HUDEP-2 (cell line): ENCODE data around the gene GPATCH4.
A peak's percentile ranks its signal among the peaks of the same experiment; 100 is the strongest.
"Not testable (repeated sequence)": the region's sequence is repeated elsewhere in the genome, so short reads cannot be mapped to it uniquely, and the experiment has no call there.

ENCODE experiments used
- DNase-seq, 76 experiments: peaks; one replicate each; lab custom pipeline; 2025; ENCODE audit not compliant: unreplicated experiment in 76 of 76; lab: John Stamatoyannopoulos, UW

Gene GPATCH4

DNA sequence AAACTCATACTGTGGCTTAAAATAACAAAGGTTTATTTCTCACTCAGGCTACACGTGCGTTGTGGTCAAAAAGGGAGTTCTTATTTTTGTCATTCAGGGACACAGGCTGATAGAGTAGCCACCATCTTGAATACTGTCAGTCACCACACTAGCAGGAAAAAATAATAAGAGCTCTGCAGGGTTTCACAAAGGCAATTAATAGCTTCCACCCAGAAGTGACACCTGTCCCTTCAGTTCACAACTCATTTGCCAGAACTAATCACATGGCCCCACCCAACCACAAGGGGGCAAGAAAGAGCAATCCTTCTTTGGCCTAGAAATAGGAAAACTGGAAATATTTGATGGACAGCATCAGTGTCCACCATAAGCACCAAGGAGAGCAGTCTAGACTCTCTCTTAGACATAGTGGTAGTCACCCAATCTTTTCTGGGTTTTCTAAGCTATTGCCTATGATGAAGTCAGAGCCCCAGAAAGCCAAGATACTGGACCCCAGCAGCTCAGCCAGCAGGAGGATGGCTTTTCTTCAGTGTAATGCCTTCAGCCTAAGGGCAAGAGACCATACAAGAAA is 26.1 kb upstream of the GPATCH4 start:
- DNase-seq: peak in 28 of 76 experiments; percentile 5 to 52 (median 24)

DNA sequence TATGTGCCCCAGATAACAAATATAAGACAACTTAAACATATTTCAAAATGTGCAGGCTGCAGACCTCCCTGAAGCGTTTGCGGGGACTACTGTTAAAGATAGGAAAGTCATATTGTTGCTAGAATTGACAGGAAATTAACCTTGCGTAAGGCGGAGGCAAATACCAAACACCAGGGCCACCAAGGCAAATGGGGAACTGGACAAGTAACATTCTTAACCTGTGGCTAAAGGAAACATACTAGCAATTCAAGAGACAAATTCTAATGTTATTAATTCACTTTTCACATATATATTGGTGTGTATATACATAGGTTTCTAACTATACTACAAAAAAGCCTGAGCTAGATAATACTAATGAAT is 24.8 kb upstream of the GPATCH4 start:
- DNase-seq: no peak

DNA sequence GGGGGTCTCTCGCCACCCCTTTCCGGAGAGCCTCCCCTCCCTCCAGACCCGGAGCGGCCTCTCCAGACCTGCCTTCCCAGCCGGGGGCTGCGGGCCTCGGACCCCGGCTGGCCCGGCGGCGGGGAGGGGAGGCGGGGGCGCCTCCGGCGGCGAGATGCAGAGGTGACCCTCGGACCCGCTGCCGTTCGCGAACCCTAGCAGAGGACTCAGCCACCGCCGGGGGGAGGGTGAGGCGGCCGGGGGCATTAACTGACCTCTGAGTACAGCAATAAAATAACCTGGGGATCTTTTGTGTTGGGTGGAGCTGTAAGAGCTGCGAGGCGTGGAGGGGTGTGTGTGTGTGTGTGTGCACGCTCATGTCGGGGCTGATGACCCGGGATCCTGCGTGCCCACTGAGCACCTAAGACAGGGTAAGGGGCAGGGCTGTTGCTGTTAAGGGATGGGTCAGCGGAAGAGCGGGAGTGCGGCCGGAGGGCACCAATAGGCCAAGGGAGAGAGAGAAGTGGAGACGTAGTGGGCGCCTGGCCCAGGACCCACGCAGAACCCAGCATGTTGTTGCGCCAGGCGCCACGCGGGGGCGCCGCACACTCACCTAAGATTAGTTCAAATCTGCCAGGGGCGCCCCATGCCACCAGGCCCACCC is 24.3 kb upstream of the GPATCH4 start:
- DNase-seq: peak in 25 of 76 experiments; percentile 2 to 39 (median 11)

DNA sequence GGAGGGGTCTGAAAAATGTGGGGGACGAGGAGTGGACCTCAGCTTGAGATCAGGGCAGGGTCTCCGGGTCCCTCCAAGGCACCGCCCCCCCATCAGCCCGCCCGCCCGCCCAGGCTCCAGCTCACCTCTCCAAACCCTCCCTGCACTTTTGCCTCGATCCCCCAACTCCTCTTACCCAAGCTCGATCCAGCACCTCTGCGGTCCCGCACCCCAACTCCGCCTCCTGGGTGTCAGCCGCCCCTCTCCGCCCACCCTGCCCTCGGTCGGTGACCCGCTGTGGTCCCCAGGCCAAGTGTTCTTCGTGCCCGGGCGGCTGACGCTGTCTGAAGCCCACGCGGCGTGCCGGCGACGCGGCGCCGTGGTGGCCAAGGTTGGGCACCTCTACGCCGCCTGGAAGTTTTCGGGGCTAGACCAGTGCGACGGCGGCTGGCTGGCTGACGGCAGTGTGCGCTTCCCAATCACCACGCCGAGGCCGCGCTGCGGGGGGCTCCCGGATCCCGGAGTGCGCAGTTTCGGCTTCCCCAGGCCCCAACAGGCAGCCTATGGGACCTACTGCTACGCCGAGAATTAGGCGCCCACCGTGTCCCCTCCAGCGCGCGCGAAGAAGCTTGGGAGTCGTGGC is 23.6 kb upstream of the GPATCH4 start:
- no peak for DNase-seq

DNA sequence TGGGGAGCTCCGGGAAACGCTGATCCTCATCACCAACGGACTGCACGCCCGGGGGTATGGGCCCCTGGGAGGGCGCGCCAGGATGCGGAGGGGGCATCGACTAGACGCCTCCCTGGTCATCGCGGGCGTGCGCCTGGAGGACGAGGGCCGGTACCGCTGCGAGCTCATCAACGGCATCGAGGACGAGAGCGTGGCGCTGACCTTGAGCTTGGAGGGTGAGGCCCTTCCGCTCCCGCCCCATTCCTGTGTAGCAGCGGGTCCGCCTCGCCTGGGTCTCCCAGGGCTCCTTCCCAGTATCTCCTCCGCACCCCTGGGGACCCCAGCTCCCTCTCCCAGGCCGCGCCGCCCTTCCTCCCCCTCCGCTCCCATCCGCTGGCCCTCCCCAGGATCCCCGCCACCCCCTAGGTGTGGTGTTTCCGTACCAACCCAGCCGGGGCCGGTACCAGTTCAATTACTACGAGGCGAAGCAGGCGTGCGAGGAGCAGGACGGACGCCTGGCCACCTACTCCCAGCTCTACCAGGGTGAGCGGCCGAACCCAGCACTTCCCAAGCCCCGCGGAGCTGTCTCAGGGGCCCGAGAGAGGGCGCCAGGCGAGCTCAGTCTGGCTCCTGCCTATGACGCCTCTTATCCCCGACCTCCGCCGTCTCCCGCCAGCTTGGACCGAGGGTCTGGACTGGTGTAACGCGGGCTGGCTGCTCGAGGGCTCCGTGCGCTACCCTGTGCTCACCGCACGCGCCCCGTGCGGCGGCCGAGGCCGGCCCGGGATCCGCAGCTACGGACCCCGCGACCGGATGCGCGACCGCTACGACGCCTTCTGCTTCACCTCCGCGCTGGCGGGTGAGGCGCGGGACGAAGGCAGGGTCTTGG is 22.9 kb upstream of the GPATCH4 start:
- DNase-seq: peak in 35 of 76 experiments; percentile 5 to 50 (median 23)

DNA sequence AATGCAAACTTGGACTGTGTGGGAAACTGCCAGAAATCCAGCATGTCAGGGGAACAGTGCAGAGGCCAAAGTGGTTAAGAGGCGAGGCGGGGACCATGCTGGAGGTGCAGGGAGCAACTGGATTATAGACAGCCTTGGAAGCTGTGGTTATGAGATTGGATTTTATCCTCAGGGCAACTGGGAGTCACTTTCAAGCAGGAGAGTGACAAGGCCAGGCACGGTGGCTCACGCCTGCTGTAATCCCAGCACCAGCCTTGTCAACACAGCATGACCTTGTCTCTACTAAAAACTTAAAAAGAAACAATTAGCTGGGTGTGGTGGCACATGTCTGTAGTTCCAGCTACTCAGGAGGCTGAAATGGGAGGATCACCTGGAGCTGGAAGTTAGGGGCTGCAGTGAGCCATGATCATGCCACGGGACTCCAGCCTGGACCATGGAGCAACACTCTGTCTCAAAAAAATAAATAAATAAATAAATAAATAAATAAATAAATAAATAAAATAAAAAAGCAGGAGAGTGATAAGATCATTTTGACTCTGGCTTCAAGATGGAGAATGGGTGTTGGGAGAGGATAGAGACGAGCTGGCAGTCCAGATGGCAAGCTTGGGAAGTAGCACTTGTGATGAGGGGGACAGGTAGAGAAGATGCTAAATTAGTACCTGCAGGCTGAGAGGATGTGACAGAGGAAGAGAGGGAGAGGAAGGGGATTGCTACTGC is 21.5 kb upstream of the GPATCH4 start:
- DNase-seq: no peak

DNA sequence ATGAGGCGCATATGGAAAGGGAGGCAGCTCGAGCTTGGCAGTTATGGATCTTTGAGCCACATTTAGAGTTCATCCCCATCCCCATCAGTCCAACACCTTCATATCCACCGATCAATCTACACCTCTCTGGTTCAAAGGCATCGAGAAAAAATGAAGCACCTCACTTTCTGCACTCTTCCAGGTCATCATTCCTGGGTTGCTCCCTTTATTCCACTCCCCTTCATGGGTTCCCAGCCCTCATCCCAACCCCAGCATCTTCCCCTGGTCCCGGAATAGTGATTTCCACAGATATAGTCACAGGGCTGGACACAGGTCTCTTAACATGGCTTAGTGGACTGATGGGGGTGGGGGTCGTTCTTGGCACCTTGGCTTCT is 18.3 kb upstream of the GPATCH4 start:
- no peak for DNase-seq

DNA sequence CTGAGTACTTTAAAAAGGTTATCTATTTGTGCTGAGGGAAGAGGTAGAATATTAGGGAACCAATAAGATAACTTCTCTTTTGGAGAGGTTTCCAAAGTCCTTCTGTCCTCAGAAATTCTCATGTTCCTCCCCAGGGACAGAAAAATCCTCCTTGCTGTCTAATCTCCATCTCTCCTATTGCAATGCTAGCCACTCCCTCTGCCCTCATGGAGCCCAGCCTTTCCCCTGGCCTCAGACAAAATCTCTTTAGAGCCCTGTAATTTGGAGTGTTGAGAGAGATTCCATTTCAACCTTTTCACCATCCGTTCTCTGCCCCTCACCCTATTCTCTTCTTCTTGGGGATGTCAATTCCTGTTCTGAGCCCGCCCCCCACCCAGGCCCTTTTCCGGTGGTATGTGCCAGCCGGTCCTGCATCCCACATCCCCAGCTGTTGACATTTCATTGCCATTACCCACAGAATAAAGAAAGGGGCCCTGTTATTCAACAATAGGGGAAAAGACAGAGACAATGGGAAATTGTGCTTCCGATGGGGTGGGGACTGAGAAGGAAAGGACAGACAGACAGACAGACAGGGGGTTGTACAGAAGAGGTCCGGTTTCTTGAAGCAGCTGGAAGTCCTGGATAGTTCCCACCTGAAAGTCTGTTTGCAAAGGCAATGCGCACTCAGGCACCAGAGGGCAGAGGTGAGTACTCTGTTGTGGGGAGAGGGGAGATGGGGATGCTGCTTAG is 17.7 kb upstream of the GPATCH4 start, which contains the start of gene HAPLN2:
Gene HAPLN2, plus strand, starts transcription at position 563 of the 729 bp plus-strand sequence. CDS start 4,076 bp downstream, outside the sequence.
- DNase-seq: no peak

DNA sequence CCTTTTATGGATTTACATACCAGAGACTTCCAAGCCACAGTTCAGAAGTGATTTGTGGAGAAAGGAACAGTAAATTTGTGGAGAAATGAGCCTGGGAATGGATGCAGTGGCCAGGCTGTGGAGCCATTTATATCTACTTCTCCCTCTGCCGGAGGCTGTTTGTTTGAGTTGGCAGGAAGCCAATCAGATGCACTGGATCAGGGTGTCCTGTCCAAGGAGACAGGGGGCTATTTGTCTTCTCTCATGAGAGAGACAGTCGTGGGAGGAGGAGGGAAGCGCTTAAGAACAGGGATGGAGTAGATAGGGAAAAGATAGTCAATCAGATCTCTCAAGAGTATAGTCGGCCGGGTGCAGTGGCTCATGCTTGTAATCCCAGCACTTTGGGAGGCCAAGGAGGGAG is 15.2 kb upstream of the GPATCH4 start:
- peak in 31 of 76 experiments; percentile 7 to 50 (median 25) for DNase-seq

DNA sequence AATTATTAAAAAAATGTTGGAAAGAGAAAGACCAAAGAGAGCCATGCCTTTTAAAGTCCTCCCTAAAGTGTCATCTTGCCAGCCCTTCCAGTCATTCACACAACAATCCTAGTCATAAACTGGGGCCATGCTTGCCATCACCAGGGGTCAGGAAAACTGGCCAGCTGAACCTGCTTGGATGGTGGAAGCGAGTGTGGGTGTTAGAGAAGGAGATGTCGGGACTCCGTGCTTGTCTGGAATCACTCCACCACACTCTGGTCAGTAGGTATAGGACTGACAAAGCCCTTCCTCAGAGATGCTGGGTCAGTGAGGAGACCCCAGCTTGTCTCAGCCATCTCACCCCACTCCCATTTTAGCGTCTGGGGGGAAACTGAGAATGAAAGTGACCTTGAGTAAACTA is 14.7 kb upstream of the GPATCH4 start:
- DNase-seq: no peak

DNA sequence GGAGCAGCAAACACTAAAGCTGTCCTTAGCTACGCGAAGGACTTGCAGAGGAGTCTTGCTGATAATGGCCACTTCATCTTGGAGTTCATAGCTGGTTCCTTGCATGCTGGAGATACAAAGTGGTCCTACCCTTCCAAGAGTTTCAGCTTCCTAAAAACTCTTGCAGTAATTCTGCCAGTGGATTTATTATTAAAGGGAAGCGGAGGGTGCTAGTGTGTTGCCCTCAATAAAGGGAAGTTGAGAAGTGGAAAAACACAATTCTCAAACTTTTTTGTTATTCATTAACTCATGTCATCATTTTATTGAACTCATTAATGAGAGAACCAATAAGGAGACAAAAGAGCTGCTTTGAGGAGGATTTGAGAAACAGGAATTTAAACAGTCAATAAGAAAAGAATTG is 11.4 kb upstream of the GPATCH4 start:
- DNase-seq: no peak

DNA sequence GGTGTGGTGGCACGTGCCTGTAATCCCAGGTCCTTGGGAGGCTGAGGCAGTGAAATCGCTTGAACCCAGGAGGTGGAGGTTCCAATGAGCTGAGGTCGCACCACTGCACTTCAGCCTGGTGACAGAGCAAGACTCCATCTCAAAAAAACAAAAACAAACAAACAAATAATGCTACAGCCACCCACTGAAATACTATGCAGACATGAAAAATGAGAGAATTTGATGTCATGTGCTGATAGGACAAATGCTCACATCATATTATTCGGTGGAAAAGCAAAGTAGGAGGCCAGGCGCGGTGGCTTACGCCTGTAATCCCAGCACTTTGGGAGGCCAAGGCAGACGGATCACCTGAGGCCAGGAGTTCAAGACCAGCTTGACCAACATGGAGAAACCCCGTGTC is 8.8 kb upstream of the GPATCH4 start:
- not testable (repeated sequence) for DNase-seq

DNA sequence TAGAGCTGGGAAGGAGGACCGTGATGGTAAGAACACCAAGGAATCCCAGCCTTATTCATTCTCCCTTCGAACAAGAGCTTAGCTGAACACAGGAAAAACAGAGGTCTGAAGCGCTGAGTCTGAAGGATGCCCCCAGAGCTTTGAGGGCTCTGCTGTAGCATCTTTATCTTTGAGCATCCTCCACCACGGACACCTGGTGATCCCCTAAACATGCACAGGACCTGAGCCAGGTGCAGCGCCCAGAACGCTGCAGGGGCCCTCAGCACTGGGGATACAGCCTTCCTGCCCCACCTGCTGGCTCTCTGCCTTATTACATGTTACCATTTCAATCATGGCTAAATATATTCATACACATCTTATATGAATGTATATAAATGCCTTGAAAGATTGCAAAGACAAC is 7.7 kb upstream of the GPATCH4 start:
- peak in 20 of 76 experiments; percentile 4 to 43 (median 22) for DNase-seq

DNA sequence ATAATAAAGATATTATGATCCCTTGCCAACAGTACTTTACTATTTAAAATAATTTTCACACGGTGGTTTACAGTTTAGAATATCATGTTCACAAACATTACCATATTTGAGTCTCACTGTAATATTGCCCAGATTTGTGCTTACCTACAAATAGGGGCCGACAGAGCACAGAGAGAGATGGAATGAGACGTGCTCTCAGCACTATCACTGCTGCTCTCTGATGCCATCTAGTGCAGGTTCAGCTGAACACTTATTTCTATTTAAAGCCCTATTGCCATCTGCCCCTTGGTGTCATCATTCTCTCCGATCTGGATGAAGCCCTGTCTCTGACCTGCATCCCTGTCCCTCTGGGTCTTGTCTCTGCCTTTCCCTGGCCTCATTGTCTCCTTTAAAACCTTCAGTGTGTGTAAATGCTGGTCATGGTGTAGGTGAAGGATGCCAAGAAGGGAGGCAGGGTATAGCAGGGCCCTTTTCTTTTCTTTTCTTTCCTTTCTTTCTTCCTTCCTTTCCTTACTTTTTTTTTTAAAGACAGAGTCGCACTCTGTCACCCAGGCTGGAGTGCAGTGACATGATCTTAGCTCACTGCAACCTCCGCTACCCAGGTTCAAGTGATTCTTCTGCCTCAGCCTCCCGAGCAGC is 6.9 kb upstream of the GPATCH4 start:
- DNase-seq: peak in 51 of 76 experiments; percentile 10 to 69 (median 33)

DNA sequence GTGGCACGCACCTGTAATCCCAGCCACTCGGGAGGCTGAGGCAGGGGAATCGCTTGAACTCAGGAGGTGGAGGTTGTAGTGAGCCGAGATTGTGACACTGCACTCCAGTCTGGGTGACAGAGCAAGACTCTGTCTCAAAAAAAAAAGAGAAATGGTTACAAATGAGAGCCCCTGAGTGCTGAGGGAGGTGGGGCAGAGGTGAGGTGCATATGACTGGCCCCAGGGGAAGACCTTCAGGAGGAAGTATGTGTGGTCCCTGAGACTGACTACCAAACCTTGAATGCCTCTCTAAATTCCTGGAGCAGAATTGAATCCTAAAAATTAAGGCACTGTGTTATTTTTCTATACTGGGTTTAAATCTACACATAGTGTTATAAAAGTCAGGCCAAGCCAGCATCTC is 6.1 kb upstream of the GPATCH4 start:
- not testable (repeated sequence) for DNase-seq

DNA sequence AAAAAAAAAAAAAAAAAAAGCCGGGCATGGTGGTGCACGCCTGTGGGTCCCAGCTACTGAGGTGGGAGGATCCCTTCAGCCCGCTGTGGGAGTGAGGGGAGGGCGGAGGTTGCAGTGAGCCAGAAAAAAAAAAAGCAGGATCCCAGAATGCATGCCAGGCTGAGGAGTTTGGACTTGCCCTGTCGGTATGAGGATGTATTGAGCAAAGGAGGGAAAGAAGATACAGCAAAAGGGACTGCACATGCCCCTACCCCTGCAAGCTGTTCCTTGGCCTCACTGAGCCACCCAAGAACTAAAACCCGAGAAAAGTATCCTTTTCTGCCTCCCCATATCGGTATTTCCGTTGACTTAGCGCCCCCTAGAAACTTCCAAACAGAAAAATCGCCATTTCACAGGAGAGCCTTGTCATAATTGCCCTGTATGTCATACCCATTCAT is 1.3 kb upstream of the GPATCH4 start:
- peak in 9 of 76 experiments; percentile 12 to 36 (median 22) for DNase-seq

DNA sequence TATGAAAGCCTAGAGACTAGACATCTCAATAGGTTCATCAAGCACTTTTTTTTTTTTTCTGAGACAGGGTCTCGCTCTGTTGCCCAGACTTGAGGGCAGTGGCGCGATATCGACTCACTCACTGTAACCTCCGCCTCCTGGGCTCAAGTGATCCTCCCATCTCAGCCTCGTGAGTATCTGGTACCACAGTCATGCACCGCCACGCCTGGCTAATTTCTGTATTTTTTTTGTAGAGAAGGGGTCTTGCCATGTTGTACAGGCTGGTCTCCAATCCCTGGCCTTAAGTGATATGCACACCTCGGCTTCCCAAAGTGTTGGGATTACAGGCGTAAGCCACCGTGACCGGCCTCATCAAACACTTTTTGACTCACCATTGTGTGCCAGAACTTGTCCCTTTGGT is 613 bp upstream of the GPATCH4 start:
- no peak for DNase-seq

DNA sequence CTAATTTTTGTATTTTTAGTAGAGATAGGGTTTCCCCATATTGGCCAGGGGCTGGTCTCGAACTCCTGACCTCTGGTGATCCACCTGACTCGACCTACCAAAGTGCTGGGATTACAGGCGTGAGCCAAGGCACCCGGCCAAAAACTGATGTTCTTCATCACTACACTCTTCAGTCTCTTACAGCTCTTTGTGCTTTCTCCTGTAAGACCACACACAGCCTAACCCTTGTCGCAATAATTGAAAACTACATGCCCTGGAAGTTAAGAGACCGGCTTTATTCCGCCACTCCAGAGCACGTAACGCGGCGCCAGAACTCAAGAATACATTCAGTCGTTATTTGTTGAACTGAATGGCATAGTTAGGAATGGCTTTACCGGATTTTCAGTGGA is 552 bp downstream of the GPATCH4 start:
- peak in 2 of 76 experiments; percentile 16 to 34 for DNase-seq

DNA sequence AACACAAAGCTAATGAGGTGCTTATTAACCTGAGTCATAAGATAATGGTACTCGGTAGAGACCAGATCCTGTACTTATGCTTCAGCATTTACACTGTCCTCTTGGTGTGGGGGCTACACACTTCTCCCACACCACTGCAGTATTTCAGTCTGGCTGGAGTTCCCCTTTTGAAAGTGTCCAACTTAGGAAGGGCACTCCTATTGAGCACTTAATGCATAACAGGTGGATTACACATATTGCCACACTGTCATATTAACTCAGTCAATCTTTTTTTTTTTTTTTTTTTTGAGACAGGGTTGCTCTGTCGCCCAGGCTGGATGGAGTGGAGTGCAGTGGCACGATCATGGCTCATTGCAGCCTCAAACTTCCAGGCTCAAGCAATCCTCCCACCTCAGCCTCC is 1.5 kb downstream of the GPATCH4 start:
- peak in 17 of 76 experiments; percentile 8 to 58 (median 25) for DNase-seq
